ENCODE measurements around the gene TMEM131. TPM values are rescaled to one million over a fixed set of nuclear protein-coding genes. Genes with fewer than 3 reads are reported as not detected.

TMEM131 gene
- total and polyA plus RNA-seq, 10 of the 15 experiments (the other 5 are each of a cell fraction or from before 2014, with no cell fraction given) = 6.0 to 48.2 (median 23.2) TPM

DNA sequence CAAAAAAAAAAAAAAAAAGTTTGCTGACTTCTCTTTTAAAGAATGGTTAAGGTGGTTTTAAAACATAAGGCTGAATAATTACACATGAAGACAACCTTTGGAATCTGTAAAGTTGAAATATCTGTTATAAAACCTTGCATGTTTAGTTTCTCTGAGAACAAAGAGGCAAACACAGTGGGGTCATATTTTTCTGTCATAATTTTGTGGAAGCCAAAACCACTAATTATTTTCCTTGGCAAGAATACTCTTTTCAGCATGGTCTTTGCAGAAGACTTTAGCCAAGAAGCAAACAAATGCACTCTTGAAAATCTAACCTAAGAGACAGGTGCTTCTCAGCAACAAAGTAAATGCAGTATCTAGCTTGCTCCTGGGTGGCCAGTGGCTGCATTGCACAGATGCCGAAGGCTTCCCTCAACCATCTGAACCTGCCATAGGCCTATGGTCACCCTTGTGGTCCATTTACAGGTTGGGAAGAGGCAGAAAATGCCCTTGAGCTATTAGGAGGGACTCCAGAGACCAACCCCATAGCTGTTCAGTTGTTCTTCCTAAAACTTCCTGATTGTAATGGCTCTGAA is 237.5 kb downstream of the TMEM131 start:
- Histone ChIP-seq H3K4me1 (ENCODE audit: control insufficient read depth, insufficient read depth, low read length) (no peaks in the 10 kb centered on the region), H3K4me2 (ENCODE audit: control insufficient read depth, insufficient read depth) (no peak overlapping the region), H3K4me3 (no peak overlapping the region), H3K79me2 (ENCODE audit: control insufficient read depth, insufficient read depth, low read length) (no peaks in the 10 kb centered on the region), H3K36me3 (ENCODE audit: control insufficient read depth in 2 of 2, insufficient read depth in 2 of 2, low read length in 1 of 2) (peaks cover 13 to 41% of the 10 kb centered on the region in 2 experiments), H3K9me3 (replicated peaks; ENCODE audit: control insufficient read depth, insufficient read depth, low read length) (no peaks in the 10 kb centered on the region), H3K9ac (ENCODE audit: control insufficient read depth, insufficient read depth, low read length) (no peak overlapping the region), H3K27me3 (replicated peaks in 1 of 2; ENCODE audit: control insufficient read depth in 2 of 2, insufficient read depth in 2 of 2, low read length in 1 of 2) (no peaks in the 10 kb centered on the region), H4K20me1 (ENCODE audit: control insufficient read depth, insufficient read depth) (no peaks in the 10 kb centered on the region), H3K27ac (ENCODE audit: control insufficient read depth, insufficient read depth) (no peak overlapping the region), H2AFZ (ENCODE audit: control insufficient read depth, low read depth, low read length) (no peak overlapping the region)
- WGBS (ENCODE audit: insufficient coverage, insufficient replicate concordance, low lambda C conversion rate, missing lambda C conversion rate) = 100% methylated on average over 1 of the region's 1 CpG
- intact Hi-C loops (cut with micrococcal nuclease; ENCODE audit: unreplicated experiment) = no loop called here
- ChIA-PET CTCF (interaction anchor here (0.8 kb wide), 1 partner anchor 17 kb away, joined by 3 read pairs; no protein-coding TSS in a partner anchor), SMC1A (ENCODE audit: uncharacterized antibody, unreplicated experiment) (no interaction called here), POLR2A (no interaction called here), RAD21 (ENCODE audit: unreplicated experiment) (no interaction called here)
- in situ Hi-C loops (cut with MboI) = no loop called here
- no peak for DNase-seq (ENCODE audit: low read depth, low spot score)
- TF ChIP-seq ZBED1 (IDR thresholded peaks at IDR 0.05; ENCODE audit: borderline replicate concordance) = no peak
- TF ChIP-seq, protein P1, sequence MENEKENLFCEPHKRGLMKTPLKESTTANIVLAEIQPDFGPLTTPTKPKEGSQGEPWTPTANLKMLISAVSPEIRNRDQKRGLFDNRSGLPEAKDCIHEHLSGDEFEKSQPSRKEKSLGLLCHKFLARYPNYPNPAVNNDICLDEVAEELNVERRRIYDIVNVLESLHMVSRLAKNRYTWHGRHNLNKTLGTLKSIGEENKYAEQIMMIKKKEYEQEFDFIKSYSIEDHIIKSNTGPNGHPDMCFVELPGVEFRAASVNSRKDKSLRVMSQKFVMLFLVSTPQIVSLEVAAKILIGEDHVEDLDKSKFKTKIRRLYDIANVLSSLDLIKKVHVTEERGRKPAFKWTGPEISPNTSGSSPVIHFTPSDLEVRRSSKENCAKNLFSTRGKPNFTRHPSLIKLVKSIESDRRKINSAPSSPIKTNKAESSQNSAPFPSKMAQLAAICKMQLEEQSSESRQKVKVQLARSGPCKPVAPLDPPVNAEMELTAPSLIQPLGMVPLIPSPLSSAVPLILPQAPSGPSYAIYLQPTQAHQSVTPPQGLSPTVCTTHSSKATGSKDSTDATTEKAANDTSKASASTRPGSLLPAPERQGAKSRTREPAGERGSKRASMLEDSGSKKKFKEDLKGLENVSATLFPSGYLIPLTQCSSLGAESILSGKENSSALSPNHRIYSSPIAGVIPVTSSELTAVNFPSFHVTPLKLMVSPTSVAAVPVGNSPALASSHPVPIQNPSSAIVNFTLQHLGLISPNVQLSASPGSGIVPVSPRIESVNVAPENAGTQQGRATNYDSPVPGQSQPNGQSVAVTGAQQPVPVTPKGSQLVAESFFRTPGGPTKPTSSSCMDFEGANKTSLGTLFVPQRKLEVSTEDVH (IDR thresholded peaks at IDR 0.05; ENCODE audit: low read depth, partially characterized antibody) = no peak
- no peak for TF ChIP-seq MEF2A (IDR thresholded peaks at IDR 0.05; ENCODE audit: insufficient read depth, low read depth, low read length)
- BruUV-seq (replicated peaks) = no TSS peak
- FAIRE-seq = no peak
- ATAC-seq = no peak

DNA sequence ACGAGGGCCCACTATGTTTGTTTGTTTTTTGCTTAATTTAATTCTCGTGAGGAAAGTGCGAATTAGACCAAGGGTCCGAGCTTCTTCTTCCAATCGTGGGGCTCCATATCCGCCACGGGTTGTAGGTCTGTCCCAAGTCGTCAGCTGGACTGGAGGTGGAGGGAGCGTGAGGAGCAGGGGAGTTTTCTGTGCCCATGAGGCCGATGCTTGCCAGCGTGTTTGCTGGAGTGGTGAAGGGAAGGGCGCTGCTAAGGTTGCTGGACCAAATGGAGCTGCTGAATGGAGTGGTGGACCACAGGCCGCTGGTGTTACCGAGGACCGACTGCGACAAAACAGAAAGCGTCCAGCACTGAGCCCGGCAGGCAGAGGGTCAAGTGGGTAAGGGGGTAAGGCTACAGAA is 238.7 kb downstream of the TMEM131 start:
- Histone ChIP-seq H3K4me2 (ENCODE audit: control insufficient read depth, insufficient read depth) (no peak overlapping the region), H3K27me3 (replicated peaks in 1 of 2; ENCODE audit: control insufficient read depth in 2 of 2, insufficient read depth in 2 of 2, low read length in 1 of 2) (no peaks in the 10 kb centered on the region), H3K27ac (ENCODE audit: control insufficient read depth, insufficient read depth) (no peak overlapping the region), H3K9me3 (replicated peaks; ENCODE audit: control insufficient read depth, insufficient read depth, low read length) (no peaks in the 10 kb centered on the region), H2AFZ (ENCODE audit: control insufficient read depth, low read depth, low read length) (no peak overlapping the region), H3K4me3 (no peak overlapping the region), H3K4me1 (ENCODE audit: control insufficient read depth, insufficient read depth, low read length) (no peaks in the 10 kb centered on the region), H3K36me3 (ENCODE audit: control insufficient read depth in 2 of 2, insufficient read depth in 2 of 2, low read length in 1 of 2) (peaks cover 13 to 41% of the 10 kb centered on the region in 2 experiments), H3K9ac (ENCODE audit: control insufficient read depth, insufficient read depth, low read length) (no peak overlapping the region), H3K79me2 (ENCODE audit: control insufficient read depth, insufficient read depth, low read length) (no peaks in the 10 kb centered on the region), H4K20me1 (ENCODE audit: control insufficient read depth, insufficient read depth) (no peaks in the 10 kb centered on the region)
- ATAC-seq (no peak), DNase-seq (ENCODE audit: low read depth, low spot score) (no peak), FAIRE-seq (no peak)
- WGBS (ENCODE audit: insufficient coverage, insufficient replicate concordance, low lambda C conversion rate, missing lambda C conversion rate) = 94% methylated on average over 18 of the region's 18 CpGs
- intact Hi-C loops (cut with micrococcal nuclease; ENCODE audit: unreplicated experiment) (no loop called here), in situ Hi-C loops (cut with MboI) (no loop called here)
- ChIA-PET RAD21 (ENCODE audit: unreplicated experiment) (no interaction called here), POLR2A (no interaction called here), CTCF (no interaction called here), SMC1A (ENCODE audit: uncharacterized antibody, unreplicated experiment) (no interaction called here)
- no TSS peak for BruUV-seq (replicated peaks)
- no peak for TF ChIP-seq CEBPB (IDR thresholded peaks at IDR 0.05; ENCODE audit: borderline replicate concordance in 1 of 2, low read depth in 2 of 2, low read length in 2 of 2)
- TF ChIP-seq DPF2 (IDR thresholded peaks at IDR 0.05) = no peak
- no peak for TF ChIP-seq ESRRA (IDR thresholded peaks at IDR 0.05; ENCODE audit: low read length)
- TF ChIP-seq, protein P2, sequence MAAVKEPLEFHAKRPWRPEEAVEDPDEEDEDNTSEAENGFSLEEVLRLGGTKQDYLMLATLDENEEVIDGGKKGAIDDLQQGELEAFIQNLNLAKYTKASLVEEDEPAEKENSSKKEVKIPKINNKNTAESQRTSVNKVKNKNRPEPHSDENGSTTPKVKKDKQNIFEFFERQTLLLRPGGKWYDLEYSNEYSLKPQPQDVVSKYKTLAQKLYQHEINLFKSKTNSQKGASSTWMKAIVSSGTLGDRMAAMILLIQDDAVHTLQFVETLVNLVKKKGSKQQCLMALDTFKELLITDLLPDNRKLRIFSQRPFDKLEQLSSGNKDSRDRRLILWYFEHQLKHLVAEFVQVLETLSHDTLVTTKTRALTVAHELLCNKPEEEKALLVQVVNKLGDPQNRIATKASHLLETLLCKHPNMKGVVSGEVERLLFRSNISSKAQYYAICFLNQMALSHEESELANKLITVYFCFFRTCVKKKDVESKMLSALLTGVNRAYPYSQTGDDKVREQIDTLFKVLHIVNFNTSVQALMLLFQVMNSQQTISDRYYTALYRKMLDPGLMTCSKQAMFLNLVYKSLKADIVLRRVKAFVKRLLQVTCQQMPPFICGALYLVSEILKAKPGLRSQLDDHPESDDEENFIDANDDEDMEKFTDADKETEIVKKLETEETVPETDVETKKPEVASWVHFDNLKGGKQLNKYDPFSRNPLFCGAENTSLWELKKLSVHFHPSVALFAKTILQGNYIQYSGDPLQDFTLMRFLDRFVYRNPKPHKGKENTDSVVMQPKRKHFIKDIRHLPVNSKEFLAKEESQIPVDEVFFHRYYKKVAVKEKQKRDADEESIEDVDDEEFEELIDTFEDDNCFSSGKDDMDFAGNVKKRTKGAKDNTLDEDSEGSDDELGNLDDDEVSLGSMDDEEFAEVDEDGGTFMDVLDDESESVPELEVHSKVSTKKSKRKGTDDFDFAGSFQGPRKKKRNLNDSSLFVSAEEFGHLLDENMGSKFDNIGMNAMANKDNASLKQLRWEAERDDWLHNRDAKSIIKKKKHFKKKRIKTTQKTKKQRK (IDR thresholded peaks at IDR 0.05; ENCODE audit: low read depth, low read length) = no peak
- TF ChIP-seq, protein P3, sequence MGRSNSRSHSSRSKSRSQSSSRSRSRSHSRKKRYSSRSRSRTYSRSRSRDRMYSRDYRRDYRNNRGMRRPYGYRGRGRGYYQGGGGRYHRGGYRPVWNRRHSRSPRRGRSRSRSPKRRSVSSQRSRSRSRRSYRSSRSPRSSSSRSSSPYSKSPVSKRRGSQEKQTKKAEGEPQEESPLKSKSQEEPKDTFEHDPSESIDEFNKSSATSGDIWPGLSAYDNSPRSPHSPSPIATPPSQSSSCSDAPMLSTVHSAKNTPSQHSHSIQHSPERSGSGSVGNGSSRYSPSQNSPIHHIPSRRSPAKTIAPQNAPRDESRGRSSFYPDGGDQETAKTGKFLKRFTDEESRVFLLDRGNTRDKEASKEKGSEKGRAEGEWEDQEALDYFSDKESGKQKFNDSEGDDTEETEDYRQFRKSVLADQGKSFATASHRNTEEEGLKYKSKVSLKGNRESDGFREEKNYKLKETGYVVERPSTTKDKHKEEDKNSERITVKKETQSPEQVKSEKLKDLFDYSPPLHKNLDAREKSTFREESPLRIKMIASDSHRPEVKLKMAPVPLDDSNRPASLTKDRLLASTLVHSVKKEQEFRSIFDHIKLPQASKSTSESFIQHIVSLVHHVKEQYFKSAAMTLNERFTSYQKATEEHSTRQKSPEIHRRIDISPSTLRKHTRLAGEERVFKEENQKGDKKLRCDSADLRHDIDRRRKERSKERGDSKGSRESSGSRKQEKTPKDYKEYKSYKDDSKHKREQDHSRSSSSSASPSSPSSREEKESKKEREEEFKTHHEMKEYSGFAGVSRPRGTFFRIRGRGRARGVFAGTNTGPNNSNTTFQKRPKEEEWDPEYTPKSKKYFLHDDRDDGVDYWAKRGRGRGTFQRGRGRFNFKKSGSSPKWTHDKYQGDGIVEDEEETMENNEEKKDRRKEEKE (IDR thresholded peaks at IDR 0.05) = no peak

Data from GM12878 (cell line).